Gastrocnemius medialis (tissue), 4 donors: Measurements from ENCODE around the gene BEAN1.

Experiments used
- CTCF ChIP-seq, 5 experiments: fragments of 450-650 bp in 3 of 5; fragments of 200-600 bp in 2 of 5; sonication (generic) in 2 of 5; IDR thresholded peaks in 4 of 5; conservative IDR thresholded peaks in 1 of 5; 1 replicate in 4 of 5; 2 replicates in 1 of 5; pipeline ENCODE4 v1.5.1; 2016 to 2019; ENCODE audit warnings: antibody characterized with exemption in 5 of 5, mild to moderate bottlenecking in 3 of 5, moderate library complexity in 3 of 5
- POLR2A ChIP-seq, 2 donors: fragments of 450-650 bp; IDR thresholded peaks; one replicate each; pipeline ENCODE4 v1.6.1; 2017; ENCODE audit warnings: antibody characterized with exemption in 2 of 2, mild to moderate bottlenecking in 2 of 2, moderate library complexity in 2 of 2

- no peak for TF ChIP-seq CTCF (IDR thresholded peaks at IDR 0.05 in 4 of 5, conservative IDR thresholded peaks at IDR 0.05 in 1 of 5)
- no peak for TF ChIP-seq POLR2A (IDR thresholded peaks at IDR 0.05)
These were observed 83.9 kb downstream of the BEAN1 start for GRCh38 chr16:66510711-66511601.
